T-helper 2 cell (primary cell): ENCODE measurements around the gene RAB24.

ENCODE experiments used
- DNase-seq, 5 experiments: peaks; one replicate each; pipeline versions ENCODE4 v3.0.0 to v3.0.0-alpha.2; 2012 to 2022

The RAB24 gene

GRCh38 chr5:177332896-177333260 is 29.4 kb upstream of the RAB24 start:
- DNase-seq = no peak

DNA sequence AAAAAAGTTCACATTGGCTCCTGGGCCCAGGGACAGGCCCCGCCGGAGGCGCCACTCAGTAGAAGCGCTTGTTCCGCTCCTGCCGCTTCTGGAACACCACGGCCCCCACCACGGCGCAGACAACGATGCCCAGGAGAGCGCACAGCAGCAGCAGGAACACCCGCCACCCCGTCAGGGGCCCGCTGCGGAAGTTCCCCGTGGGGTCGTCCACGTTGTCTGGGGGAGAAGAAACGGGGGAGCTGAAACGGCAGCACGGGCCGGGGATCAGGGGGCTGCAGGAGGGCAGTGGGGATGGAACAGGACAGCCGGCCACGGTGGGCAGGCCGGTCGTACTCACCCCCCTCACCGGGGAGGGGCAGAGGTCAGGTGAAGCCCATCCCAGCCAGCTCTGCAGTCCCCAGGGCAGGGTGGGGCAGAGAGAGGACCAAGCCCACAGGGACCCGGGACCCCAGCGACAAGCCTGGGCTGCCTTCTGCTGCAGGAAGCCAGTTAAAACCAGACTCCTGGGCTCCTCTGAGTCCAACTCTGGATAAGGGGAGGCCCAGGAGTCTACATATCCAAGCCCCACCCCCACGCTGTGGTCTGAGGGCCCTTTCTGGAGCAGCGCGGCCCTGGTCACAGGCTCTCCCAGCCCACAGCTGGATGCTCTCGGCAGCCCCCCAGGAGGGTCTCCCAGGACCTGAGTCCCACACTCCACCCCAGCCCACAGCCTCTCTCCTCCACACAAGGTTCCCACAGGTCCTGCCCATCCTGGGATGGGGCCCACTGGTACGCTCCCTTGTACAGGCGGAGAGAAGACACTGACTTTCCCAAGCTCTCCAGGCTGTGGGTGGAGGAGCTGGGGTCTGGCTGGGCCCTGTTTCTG is 28.7 kb upstream of the RAB24 start:
- DNase-seq = no peak

- DNase-seq = no peak
These were observed 27.7 kb upstream of the RAB24 start for GRCh38 chr5:177330991-177331842.

DNA sequence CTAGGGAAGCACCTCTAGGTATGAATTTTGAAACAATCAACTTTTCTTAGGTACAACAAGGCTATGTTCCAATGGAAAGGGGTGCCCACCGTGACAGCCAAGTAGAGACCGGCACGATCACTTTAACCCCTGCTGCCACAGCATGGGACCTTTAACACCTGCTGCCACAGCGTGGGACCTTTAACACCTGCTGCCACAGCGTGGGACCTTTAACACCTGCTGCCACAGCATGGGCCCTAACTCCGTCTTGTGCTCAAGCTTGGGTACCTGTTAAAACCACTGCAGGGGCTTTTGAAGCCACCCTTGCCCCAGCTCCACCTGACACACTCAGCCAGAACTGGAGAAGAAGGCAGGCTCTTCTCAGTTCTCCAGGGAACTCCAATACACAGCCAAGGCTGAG is 26.4 kb upstream of the RAB24 start:
- DNase-seq = no peak

DNA sequence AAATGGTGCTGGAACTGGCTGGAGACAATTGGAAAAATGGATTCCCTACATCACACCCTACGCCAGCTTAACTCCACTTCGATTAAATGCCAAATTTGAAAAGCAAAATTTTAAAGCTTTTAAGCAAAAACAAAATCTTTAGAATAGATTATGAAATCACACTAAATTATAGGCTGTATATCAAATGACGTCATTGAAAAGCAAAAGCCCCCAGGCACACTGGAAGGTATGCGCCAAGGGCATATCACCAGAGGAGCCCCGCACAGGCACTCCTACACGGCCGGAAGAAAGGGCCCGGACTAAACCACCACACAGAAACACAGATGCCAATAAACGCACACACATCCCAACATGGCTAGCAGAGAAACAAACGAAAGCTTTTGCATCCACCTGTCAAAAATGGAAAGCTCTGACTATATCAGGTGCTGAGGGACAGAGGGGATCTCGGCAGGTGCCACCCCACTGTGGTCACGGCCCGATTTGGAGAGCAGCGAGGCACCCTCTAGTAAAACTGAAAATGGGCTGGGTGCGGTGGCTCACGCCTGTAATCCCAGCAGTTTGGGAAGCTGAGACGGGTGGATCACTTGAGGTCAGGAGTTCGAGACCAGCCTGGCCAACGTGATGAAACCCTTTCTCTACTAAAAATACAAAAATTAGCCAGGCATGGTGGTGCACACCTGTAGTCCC is 25.2 kb upstream of the RAB24 start:
- no peak for DNase-seq

DNA sequence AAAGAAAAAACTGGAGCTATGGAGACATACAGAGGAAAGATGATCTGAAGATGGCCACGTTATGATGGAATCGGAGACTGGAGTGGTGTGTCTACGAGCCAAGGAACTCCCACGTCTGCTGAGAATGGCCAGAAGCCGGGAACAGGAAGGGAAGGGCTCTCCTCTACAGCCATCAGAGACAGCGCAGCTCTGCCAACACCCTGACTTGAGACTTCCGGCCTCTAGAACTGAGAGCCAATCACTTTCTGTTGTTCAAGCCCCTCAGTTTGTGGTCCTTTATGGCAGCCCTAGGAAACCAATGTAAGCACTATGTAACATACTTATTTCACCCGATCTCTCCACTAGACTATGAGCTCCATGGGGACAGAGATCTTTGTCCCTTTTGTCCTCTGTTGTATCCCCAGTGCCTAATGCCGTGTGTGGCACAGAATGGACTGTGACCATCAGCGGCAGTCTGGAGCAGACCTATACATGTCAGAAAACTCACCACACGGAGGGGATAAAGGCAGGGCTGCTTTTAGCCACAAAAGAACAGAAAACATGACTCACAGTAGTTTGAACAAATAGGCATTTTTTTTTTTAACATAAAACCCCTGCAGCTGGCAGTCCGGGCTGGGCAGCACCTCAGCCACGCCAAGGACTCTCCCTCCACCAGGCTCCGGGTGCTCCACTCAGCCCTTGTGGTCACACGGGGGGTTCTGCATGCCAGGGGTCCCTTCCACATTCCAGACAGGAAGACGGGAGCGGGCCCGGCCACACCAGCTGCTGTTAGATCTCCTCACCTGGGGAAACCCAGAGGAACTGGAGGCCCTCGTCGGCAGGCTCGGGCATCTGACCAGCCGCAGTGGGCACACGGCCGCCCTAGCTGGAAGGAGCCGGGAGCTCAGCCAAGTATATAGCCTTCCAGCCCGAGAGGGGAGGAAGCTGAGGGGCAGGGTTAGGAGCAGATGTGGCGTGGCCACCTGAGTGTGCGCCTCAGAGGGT is 24.3 kb upstream of the RAB24 start:
- DNase-seq = no peak

- DNase-seq = no peak
These were observed 22.4 kb upstream of the RAB24 start for GRCh38 chr5:177325868-177326381.

DNA sequence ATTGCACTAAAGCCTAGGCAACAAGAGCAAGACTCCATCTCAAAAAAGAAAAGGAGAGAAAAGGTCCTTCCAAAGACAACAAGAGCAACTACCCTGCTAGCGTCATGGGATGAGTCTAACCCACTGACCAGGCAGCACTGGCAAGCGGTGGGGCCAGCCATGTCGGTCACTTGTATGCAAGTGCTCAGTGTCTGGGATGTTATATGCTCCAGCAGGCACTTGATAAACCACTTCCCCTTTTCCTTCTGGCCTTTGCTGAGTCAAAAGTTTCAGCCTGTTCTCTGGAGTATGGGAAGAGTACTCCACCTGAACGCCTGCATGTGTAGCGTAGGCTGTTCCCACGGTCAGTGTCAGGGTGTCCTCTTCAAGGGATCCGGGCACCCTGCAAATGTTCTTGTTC is 17.4 kb upstream of the RAB24 start:
- no peak for DNase-seq

DNA sequence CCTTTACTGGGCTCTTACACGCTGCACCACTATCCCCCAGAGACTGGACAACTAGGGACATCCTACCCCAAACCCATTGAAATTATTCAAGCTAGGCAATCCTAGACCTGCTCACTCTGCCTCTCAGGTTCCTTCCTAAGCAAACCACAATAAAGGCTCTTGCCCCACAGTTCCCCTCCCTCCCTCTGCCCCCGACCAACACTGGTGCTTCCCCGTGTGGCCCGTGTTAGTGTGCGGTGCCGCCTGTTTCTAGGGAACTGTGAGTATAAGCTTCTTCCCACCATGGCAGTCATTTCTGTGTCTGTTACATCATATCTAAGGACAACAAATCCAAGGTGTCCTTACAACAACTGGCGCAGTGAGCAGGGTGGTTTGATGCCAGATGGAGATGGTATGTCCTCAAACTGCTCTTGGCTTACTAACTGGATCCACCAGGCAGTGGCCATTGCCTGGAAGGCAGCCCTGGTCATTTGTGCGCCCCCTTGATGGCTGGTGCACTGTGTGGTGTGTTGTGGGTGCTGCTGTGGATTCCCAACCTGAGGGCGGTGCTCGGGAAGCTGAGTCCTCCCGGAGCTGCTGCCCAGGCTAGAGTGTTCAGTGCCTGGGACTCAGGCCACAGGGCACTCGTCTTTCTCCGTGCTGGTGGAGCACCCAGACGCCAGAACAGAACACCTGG is 16.5 kb upstream of the RAB24 start:
- DNase-seq = no peak

- DNase-seq = peak in 4 of 5 experiments; percentile 48 to 77 (median 60)
These were observed 14.4 kb upstream of the RAB24 start for GRCh38 chr5:177317959-177318377.

DNA sequence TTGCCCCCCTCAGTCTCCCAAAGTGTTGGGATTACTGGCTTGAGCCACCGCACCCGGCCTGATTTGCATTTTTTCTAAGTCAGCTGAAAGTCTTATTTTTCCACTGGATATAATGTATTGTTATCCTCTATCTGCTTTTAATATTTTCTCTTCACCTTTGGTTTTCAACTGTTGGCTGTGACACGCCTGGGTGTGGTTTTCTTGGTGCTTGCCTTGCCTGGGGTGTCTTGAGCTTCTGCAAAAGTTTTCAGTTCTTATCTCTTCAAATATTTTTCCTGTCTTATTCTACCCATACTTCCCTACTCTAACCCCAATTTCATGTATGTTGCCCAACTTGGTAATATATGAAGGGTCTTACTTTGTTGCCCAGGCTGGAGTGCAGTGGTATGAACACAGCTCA is 12.5 kb upstream of the RAB24 start:
- DNase-seq = no peak

GRCh38 chr5:177315411-177315810 is 11.9 kb upstream of the RAB24 start:
- DNase-seq = no peak

DNA sequence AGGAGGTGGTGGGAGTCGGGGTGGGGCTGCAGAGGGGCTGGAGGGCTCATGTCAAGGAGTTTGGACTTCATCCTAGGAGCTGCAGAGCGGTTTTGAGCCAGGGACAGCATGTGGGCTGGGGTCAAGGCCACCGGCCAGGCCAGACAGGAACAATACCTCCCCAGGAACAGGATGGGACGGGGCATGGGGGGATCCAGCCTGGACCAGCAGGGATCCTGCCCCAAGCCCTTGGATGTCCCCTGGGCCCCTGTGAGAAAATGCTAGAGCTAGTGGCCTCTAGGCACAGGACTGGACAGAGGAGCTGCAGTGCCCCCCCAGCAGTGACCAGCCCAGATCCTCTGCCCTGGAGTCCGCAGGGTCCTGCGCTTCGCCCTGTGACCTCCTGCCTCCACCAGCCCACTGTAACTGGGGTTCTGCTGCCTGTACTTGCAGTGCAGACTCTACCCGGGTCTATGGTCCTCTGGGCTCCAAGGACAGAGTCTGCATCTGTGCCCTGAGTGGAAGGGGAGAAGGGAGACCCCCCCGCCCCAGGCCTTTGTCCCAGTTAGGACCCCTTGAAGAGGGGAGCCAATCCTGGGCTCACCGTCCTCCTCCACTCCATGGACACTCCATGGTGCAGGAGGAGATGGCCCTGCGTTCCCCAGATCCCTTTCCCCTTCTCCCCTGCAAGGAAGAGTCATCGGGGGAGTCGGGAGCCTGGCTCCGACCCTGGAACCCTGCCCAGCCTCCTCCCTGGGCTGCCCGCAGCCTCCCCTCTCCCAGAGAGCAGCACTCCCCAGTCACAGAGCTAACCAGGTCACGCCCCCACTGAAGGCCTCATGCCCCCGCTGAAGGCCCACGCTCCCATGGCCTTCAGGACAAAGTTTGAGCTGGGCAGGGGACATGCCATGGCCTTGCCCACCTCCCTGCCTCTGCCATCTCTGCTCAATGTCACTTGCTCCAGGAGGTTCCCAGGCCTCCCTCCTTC is 11.1 kb upstream of the RAB24 start:
- DNase-seq = no peak

DNA sequence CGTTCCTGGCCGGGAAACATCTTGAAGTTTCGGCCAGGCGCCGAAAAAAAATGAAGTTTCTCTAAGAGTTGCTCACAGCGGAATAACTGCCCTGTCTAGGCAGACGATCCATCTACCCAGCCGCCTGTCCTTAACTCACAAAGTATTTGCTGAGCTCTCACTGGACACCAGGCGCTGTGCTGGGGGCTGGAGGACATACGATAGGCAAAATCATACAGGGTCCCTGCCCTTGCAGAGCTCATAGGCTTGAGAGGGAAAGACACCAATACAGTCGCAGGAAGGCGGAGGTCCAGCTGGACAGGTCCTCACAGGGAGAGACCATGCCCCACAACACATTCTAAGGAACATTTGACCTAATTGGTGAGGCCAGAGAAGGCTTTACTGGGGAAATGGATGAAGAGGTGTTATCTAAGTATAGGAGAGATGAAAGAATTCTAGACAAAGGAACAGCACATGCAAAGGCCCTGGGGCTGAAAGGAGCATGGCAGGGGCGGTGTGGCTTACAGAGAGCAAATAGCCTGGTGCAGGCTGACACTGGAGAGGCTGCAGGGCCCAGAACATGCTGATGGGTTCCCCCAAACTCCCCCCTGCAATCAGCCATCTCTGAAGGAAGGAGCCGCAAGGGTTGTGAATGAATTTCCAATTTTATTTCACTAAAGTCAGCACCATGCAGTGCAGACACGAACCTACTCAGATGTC is 10.2 kb upstream of the RAB24 start:
- DNase-seq = no peak

GRCh38 chr5:177312649-177313181 is 9.2 kb upstream of the RAB24 start:
- peak in 1 of 5 experiments; percentile 75 for DNase-seq

GRCh38 chr5:177311723-177312648 is 8.5 kb upstream of the RAB24 start, which contains the start of gene MXD3:
MXD3 (minus strand) TSS chr5:177311898; CDS start chr5:177311830, 68 bp downstream.
- peak; percentile 89 to 98 (median 94) for DNase-seq

DNA sequence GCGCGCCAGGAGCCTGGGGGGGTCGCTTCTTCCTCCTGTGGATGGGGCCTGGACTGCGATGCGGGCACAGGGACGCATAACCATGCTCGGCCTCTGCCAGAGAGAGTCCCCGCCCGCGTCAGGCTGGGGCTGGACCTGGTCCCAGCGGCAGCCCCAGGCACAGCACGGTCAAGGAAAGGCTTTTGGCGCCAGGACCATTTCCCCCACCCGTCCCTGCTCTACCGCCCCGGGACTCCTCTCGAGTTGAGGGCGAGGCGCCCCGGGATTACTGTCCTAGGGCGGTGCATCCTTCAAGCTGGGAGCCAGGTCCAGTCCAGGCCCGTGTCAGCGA is 7.8 kb upstream of the RAB24 start:
- DNase-seq = no peak
